ENCODE data around the gene CCDC192. TPM values are rescaled to one million over a fixed set of nuclear protein-coding genes. Genes with fewer than 3 reads are reported as not detected.

The CCDC192 gene
- total RNA-seq, 1 experiment from 2014 or later, result not detected

- DNase-seq (ENCODE audit: unreplicated experiment), result peak; percentile 61
- Mint-ChIP-seq H3K27me3 (ENCODE audit: insufficient read depth, unreplicated experiment) (no peaks in the 10 kb centered on the region), H3K27ac (ENCODE audit: low read depth, unreplicated experiment) (peak overlapping the region; percentile 73), H3K36me3 (ENCODE audit: insufficient read depth, unreplicated experiment) (no peaks in the 10 kb centered on the region), H3K4me1 (ENCODE audit: insufficient read depth, unreplicated experiment) (peaks cover 17% of the 10 kb centered on the region), H3K9me3 (ENCODE audit: unreplicated experiment) (no peaks in the 10 kb centered on the region), H3K4me3 (ENCODE audit: unreplicated experiment) (no peak overlapping the region)
- no TSS peak for BruUV-seq (replicated peaks)
- ChIA-PET POLR2A (interaction anchor here (0.7 to 3.4 kb wide), 6 partner anchors 7 to 95 kb away, joined by 3 to 12 read pairs (median 6); no protein-coding TSS in a partner anchor), CTCF (interaction anchor here (0.6 to 1.4 kb wide), 3 partner anchors 61 to 249 kb away, joined by 3 read pairs; no protein-coding TSS in a partner anchor)
- no peak for TF ChIP-seq CTCF (IDR thresholded peaks at IDR 0.05; ENCODE audit: unreplicated experiment)
- intact Hi-C loops (cut with micrococcal nuclease), result loop anchor here (5.0 kb wide), 1 partner anchor 35 kb away; no protein-coding TSS in a partner anchor
These were observed 109.4 kb downstream of the CCDC192 start for GRCh38 chr5:127812570-127812969.

GRCh38 chr5:127813633-127814587 is 110.7 kb downstream of the CCDC192 start:
- peak; percentile 66 for DNase-seq (ENCODE audit: unreplicated experiment)
- Mint-ChIP-seq H3K9me3 (ENCODE audit: unreplicated experiment) (no peaks in the 10 kb centered on the region), H3K27ac (ENCODE audit: low read depth, unreplicated experiment) (peak overlapping the region; percentile 32), H3K4me1 (ENCODE audit: insufficient read depth, unreplicated experiment) (peaks cover 17% of the 10 kb centered on the region), H3K4me3 (ENCODE audit: unreplicated experiment) (peak overlapping the region; percentile 1), H3K36me3 (ENCODE audit: insufficient read depth, unreplicated experiment) (no peaks in the 10 kb centered on the region), H3K27me3 (ENCODE audit: insufficient read depth, unreplicated experiment) (no peaks in the 10 kb centered on the region)
- TF ChIP-seq CTCF (IDR thresholded peaks at IDR 0.05; ENCODE audit: unreplicated experiment), result no peak
- POLR2A ChIA-PET, result interaction anchor here (0.7 to 3.4 kb wide), 11 partner anchors 9 to 85 kb away, joined by 3 to 12 read pairs (median 5); no protein-coding TSS in a partner anchor
- BruUV-seq (replicated peaks), result no TSS peak
- CTCF ChIA-PET, result interaction anchor here (0.5 to 1.1 kb wide), 4 partner anchors 57 to 568 kb away, joined by 3 to 4 read pairs (median 3); no protein-coding TSS in a partner anchor
- intact Hi-C loops (cut with micrococcal nuclease), result loop anchor here (5.0 kb wide), 1 partner anchor 37 kb away; no protein-coding TSS in a partner anchor

GRCh38 chr5:127814588-127814973 is 111.4 kb downstream of the CCDC192 start:
- no peaks in the 10 kb centered on the region for H3K36me3 Mint-ChIP-seq (ENCODE audit: insufficient read depth, unreplicated experiment)
- DNase-seq (ENCODE audit: unreplicated experiment), result no peak
- BruUV-seq (replicated peaks), result no TSS peak
- H3K27me3 Mint-ChIP-seq (ENCODE audit: insufficient read depth, unreplicated experiment), result no peaks in the 10 kb centered on the region
- intact Hi-C loops (cut with micrococcal nuclease), result loop anchor here (5.0 kb wide), 1 partner anchor 37 kb away; no protein-coding TSS in a partner anchor
- H3K4me1 Mint-ChIP-seq (ENCODE audit: insufficient read depth, unreplicated experiment), result peaks cover 17% of the 10 kb centered on the region
- no peaks in the 10 kb centered on the region for H3K9me3 Mint-ChIP-seq (ENCODE audit: unreplicated experiment)
- ChIA-PET CTCF (interaction anchor here (0.9 to 1.1 kb wide), 2 partner anchors 58 to 251 kb away, joined by 3 to 4 read pairs; no protein-coding TSS in a partner anchor), POLR2A (interaction anchor here (0.7 to 3.4 kb wide), 5 partner anchors 9 to 57 kb away, joined by 3 to 12 read pairs (median 3); no protein-coding TSS in a partner anchor)
- no peak overlapping the region for H3K4me3 Mint-ChIP-seq (ENCODE audit: unreplicated experiment)
- H3K27ac Mint-ChIP-seq (ENCODE audit: low read depth, unreplicated experiment), result no peak overlapping the region
- TF ChIP-seq CTCF (IDR thresholded peaks at IDR 0.05; ENCODE audit: unreplicated experiment), result no peak

Measured in MCF 10A (cell line).